HG03354 (cell line): ENCODE data around the gene FCRL2.

Source experiments
- ATAC-seq: cut with Tn5 transposase; IDR thresholded peaks from one replicate; pipeline ENCODE4 v1.9.1; 2021; ENCODE audit warnings: mild to moderate bottlenecking; ENCODE audit not compliant: unreplicated experiment, poor library complexity, severe bottlenecking

FCRL2 gene

DNA sequence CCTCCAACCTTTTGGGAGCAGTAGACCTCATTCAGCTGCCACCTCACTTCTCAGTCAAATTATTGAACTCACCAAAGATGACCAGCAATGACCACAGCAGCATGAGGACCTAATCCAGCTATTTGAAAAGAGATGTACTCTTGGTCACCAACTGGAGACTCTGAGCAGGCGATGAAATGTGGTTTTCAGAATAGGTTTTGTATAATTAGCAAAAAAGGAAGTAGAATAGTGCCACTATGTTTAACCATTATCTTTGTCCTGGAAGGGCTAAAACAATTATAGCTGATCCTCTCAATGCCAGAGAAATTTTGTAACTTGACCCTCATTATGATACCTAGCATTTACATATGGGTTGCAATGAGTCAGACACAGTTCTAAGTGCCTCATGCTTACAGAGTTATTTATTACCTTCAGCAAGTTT, at the start of gene FCRL2:
TSS of gene FCRL2 (minus strand) at position 162 of the 421 bp plus-strand sequence. CDS start at position 103, 59 bp downstream.
- peak; percentile 77 for ATAC-seq

DNA sequence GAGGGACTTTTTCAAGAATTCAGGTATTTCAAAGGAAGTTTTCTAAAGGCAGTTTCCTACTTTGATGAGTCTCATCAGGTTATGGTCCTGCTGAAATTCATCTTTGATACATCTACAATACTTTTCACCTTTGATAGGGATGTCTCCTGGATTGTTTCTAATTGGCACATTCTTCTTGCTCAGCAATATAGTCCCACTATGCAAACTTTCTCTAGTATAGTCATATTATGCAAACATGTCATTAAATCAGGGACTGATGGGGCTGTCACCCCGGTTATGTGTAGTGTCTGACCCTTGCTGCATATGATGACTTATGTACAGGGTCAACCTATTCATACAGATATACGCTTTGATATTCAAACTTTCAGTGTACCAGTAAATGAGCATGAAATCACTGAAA, 43.4 kb upstream of the FCRL2 start:
- no peak for ATAC-seq

DNA sequence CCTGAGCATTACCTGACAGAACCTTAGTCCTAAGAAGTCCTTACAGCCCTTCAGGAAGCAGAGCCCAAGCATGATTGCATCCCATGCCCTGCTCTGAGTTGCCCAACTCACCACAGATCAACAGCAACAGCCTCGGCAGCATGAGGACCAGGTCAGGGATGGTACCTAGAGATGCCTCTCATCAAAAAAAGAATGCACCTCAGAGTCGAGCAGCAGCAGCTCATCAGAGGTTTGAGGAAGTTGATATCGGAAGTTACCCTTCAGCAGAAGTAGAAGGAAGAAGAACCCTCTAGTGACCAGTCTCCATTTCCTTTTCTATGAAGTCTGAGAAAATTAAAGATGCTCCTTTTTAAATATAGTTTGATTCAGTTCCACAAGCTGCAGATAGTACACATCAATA, 43.0 kb upstream of the FCRL2 start, which contains the start of gene FCRL1:
TSS of gene FCRL1 (minus strand) at position 225 of the 400 bp plus-strand sequence. CDS start at position 142, 83 bp downstream.
- ATAC-seq = no peak

DNA sequence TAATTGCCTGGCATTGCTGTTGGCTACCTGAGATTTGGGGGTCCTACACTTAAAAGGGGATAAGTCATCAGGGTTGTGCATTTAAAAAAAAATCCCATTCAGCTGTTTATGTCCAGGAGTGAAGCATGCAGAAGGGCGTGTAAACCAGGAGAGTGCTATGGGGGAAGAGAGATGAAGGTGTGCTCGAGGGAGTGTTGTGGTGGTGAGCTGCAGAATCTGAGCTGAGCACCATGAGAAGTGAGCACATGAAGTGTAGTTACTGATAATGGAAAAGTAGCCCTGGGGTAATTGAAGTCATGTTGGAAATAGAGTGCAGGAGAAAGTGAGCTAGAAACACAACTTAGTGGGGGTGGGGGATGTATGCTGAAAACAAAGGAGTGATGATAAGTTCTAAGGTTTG, 42.3 kb upstream of the FCRL2 start:
- no peak for ATAC-seq

GRCh38 chr1:157813269-157813668, 36.3 kb upstream of the FCRL2 start:
- no peak for ATAC-seq

GRCh38 chr1:157806431-157807149, 29.7 kb upstream of the FCRL2 start:
- peak; percentile 95 for ATAC-seq

DNA sequence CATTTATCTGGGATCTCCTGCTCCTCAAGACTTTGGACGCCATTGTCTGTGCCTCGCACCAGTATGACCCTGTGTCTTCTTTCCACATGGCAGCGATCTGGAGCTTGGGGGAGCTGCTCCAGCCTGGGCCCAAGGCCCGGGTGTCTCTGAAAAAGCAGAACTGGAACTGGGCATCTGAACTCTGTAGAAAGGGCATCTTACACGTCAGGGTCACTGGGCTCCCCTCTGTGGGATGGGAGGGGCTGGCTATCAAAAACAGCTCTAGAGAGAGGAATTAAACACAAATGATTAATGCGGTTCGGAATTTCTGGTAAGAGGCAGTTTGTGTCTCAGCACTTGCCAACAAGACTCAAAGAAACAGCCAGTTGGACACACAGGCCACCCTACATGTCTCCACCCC, 26.9 kb upstream of the FCRL2 start:
- ATAC-seq = no peak

DNA sequence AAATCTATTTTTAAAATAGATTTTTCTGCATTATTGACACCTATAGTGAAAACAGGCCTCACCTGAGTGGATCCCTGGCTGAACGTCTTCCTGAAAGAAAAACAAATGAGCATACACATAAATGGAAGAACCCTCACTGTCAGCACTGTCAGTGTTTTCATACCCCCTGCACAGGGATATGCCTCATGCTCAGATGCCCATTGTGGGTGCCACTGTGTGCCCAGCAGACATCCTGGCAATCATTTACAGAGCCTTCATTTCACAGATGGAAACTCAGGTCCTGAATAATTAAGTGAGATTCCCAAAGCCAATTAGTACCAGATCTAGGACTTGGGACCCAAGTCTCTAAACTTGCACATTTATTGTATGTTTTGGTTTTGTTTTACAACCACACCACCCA, 23.1 kb upstream of the FCRL2 start:
- no peak for ATAC-seq

- ATAC-seq = no peak
Observed at GRCh38 chr1:157798211-157798610, 21.3 kb upstream of the FCRL2 start.

DNA sequence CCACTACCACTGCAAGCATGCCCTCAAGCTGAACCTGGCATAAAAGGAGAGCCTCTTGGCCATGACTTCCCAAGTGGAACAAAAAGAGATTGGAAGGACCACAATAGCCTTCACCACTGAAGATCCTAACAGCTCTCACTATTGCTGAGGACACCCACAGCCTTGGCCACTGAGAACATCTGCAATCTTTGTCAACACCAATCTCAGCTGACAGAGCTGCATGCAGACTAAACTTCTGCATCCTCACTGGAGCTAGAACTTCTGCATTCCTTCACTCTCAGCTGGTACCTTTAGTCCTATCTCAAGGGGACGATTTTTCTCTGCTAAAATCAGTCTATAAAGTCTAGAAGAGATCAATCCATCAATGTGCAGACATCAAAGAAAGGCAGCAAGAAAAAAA, 8.3 kb upstream of the FCRL2 start:
- no peak for ATAC-seq

- ATAC-seq = no peak
Observed at GRCh38 chr1:157784801-157785200, 7.9 kb upstream of the FCRL2 start.

GRCh38 chr1:157782931-157783330, 6.0 kb upstream of the FCRL2 start:
- no peak for ATAC-seq

DNA sequence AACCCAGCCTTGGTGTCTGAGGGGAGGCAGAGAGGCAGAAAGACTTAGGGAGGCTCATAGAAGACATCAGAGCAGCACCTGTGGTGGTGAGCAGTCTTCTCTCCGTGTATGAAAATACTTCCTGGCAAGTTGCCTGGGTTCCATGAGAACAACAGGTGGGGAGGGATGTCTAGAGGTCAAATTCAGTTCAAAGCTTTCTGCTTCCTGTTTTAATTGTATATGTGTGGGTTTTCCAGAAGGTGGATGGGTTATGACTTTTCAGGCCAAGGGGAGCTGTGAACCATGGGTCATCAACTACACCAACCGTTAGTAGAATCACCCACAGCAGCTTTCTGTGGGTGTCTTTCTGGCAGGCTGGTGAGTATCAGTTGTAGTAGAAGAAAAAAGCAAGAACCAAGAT, 4.1 kb upstream of the FCRL2 start:
- ATAC-seq = peak; percentile 42

GRCh38 chr1:157775101-157775870, 1.6 kb downstream of the FCRL2 start:
- ATAC-seq = no peak

DNA sequence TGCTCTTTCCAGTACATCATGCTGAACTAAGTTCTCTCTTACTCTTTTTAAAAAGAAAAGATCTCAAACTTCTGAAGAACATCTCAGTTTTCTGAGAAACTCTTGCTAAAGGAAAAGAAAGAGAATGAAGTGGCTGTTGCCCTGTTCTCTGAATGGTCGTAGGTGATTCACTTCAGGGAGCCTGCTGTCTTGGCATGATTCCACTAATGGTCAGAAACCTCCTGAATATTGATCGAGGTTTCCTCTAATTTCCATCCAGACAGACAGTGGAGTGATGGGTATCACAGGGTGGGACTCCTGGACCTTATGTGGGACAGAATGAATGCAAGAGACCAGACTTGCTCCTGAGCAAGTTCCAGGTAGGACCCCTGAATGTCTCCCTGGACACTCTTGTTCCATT, 2.5 kb downstream of the FCRL2 start:
- no peak for ATAC-seq

- ATAC-seq = peak; percentile 68
Observed at GRCh38 chr1:157773493-157774350, 3.2 kb downstream of the FCRL2 start.

DNA sequence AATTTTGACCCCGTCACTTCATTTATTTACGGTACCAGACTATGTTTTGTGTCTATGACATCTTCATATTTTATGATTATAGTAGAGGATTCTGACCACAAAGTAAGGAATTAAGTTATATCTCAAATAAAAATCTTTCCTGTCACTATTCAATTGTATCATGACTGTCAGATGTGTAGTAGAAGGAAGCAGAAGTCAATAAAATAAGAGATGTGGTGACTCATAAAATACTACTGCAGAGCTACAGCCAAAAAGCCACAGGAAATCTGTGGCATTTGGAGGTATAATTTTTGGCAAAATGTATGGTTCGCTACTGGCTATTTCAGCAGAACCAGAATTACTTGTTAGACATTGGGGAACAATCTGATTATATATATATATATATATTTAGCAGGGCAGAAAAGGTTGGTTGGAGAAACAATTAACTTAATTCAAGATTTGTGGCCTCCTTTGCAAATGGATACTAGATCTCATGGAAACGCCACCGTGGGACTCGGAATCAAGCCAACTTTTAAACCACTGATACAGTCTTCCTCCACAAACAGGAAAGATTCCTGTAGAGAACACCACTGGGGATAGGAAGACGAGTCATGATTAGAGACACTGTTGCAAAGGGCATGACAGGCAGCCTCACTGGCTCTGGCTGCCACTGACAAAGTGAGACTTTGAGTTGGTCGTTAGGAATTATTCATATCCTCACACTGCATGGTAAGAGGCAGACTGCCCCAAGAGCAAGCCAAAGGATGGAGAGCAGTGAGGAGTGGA, 5.1 kb downstream of the FCRL2 start:
- no peak for ATAC-seq

- no peak for ATAC-seq
Observed at GRCh38 chr1:157770442-157771043, 6.4 kb downstream of the FCRL2 start.

- ATAC-seq = no peak
Observed at GRCh38 chr1:157766792-157767191, 10.1 kb downstream of the FCRL2 start.
